Neural cell (in vitro differentiated cells): Measurements from ENCODE around the gene MEOX1.

Source experiments
- EP300 ChIP-seq: fragments of 450-650 bp; conservative IDR thresholded peaks from 2 replicates; pipeline ENCODE4 v1.6.1; 2014; ENCODE audit warnings: antibody characterized with exemption, mild to moderate bottlenecking, moderate library complexity; ENCODE audit not compliant: poor library complexity, severe bottlenecking
- EZH2 ChIP-seq: fragments of 200-600, 300-800 bp; shearing (Covaris generic), sonication (generic); IDR thresholded peaks from 2 replicates; pipeline ENCODE4 v1.6.1; 2014; ENCODE audit warnings: antibody characterized with exemption, low read length, borderline replicate concordance, mild to moderate bottlenecking; ENCODE audit not compliant: insufficient read depth, poor library complexity, severe bottlenecking
- REST ChIP-seq: IDR thresholded peaks from 2 replicates; pipeline ENCODE4 v1.6.1; 2012; ENCODE audit warnings: borderline replicate concordance
- SMC3 ChIP-seq: fragments of 450-650 bp; conservative IDR thresholded peaks from 2 replicates; pipeline ENCODE4 v1.6.1; 2014; ENCODE audit warnings: antibody characterized with exemption, mild to moderate bottlenecking, moderate library complexity; ENCODE audit not compliant: poor library complexity
- TAF1 ChIP-seq: IDR thresholded peaks from 2 replicates; pipeline ENCODE4 v1.6.1; 2012; ENCODE audit warnings: low read depth
- TF ChIP-seq, protein P1 (sequence below): fragments of 450-650 bp; IDR thresholded peaks from 2 replicates; pipeline ENCODE4 v1.5.1; 2014; ENCODE audit warnings: antibody characterized with exemption, mild to moderate bottlenecking, moderate library complexity; ENCODE audit not compliant: poor library complexity, severe bottlenecking

- TF ChIP-seq EZH2 (no peak), SMC3 (no peak), TAF1 (no peak), REST (no peak), EP300 (no peak)
- TF ChIP-seq, protein P1, sequence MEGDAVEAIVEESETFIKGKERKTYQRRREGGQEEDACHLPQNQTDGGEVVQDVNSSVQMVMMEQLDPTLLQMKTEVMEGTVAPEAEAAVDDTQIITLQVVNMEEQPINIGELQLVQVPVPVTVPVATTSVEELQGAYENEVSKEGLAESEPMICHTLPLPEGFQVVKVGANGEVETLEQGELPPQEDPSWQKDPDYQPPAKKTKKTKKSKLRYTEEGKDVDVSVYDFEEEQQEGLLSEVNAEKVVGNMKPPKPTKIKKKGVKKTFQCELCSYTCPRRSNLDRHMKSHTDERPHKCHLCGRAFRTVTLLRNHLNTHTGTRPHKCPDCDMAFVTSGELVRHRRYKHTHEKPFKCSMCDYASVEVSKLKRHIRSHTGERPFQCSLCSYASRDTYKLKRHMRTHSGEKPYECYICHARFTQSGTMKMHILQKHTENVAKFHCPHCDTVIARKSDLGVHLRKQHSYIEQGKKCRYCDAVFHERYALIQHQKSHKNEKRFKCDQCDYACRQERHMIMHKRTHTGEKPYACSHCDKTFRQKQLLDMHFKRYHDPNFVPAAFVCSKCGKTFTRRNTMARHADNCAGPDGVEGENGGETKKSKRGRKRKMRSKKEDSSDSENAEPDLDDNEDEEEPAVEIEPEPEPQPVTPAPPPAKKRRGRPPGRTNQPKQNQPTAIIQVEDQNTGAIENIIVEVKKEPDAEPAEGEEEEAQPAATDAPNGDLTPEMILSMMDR = no peak
Measured at GRCh38 chr17:43619705-43620104, 42.0 kb downstream of the MEOX1 start.
